D721Med (cell line): ENCODE measurements around the gene WSCD2.

Experiments used
- DNase-seq: peaks from one replicate; pipeline ENCODE4 v3.0.0; 2011; ENCODE audit warnings: low spot score; ENCODE audit not compliant: insufficient read length
- FAIRE-seq: peaks from 2 replicates; lab custom pipeline; 2011; peaks lifted over from hg19 to GRCh38; lab: Jason Lieb, UNC
- TF ChIP-seq, protein P1 (sequence below): IDR thresholded peaks from 2 replicates; pipeline ENCODE4 v1.5.1; 2012; ENCODE audit warnings: mild to moderate bottlenecking, control low read depth; ENCODE audit not compliant: insufficient read depth; ENCODE audit errors: missing control alignments

The WSCD2 gene

DNA sequence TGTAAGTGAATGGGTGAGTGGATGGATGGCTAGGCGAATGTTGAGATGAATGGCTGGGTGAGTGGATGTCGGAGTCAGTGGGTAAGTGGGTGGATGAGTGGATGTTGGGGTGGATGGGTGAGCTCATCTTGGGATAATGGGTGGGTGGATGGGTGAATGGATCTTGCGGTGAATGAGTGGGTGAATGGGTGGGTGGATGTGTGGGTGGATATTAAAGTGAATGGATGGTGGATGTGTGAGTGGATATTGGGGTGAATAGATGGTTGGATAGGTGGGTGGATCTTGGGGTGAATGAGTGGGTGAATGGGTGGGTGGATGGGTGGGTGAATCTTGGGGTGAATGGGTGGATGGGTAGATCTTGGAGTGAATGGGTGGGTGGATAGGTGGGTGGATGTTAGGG is 158.1 kb downstream of the WSCD2 start:
- TF ChIP-seq, protein P1, sequence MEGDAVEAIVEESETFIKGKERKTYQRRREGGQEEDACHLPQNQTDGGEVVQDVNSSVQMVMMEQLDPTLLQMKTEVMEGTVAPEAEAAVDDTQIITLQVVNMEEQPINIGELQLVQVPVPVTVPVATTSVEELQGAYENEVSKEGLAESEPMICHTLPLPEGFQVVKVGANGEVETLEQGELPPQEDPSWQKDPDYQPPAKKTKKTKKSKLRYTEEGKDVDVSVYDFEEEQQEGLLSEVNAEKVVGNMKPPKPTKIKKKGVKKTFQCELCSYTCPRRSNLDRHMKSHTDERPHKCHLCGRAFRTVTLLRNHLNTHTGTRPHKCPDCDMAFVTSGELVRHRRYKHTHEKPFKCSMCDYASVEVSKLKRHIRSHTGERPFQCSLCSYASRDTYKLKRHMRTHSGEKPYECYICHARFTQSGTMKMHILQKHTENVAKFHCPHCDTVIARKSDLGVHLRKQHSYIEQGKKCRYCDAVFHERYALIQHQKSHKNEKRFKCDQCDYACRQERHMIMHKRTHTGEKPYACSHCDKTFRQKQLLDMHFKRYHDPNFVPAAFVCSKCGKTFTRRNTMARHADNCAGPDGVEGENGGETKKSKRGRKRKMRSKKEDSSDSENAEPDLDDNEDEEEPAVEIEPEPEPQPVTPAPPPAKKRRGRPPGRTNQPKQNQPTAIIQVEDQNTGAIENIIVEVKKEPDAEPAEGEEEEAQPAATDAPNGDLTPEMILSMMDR = no peak
- no peak for DNase-seq
- FAIRE-seq = no peak

DNA sequence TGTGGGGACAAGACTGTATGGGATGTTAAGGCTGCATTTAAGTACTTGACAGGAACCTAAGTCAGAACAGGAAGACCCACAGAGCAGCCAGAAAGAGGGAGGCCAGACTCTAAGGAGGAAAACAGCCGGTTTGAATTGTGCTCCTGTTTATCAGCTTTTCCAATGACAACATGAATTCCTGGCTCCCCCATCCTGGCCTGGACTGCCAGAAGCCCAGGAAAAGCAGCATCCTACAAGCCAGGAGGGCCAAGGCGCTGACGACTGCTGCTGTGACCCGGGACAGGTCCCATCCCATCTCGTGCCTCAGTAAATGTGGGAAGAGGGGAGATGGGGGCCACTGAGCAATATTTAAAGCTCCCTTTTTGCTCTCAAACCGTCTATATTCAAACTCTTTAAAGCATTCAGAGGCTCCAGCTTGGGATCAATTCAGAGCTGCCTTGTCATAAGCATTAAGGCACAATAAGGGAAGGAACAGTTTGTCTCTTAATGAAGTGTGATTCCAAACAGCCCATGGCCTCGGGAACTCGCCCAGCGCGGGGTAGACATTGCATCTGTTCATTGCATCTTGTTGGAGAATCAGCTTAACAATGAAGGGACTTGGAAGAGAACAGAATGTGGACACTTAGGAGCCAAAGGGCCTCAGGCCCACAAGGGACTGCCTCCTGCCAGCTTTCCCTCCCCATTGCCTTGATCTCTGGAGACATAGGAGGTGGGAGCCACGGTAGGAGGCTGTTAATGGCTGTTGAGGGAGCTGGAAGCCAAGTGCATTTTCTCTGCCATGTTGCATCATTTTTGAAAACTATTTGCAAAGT is 160.5 kb downstream of the WSCD2 start:
- TF ChIP-seq, protein P1 = no peak
- FAIRE-seq (no peak), DNase-seq (no peak)

DNA sequence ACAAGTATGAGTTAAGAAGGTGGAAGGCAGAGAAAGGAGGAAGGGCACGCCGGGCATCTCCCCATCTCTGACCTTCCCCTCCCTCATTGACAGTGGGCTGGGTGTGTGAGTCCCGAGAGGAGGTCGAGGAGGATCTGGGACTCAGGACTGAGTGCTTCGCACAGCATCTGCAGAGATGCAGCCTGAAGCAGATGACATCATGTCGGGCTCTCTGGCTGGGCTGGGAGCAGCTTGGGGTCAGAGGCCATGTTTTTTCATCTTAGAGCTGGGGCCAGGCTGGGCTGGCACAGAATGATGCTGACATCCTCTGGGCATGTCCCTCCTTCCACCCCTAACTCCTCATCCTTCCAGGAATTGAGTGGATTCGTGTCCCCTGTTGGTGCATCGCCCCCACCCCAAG is 166.6 kb downstream of the WSCD2 start:
- TF ChIP-seq, protein P1 = no peak
- DNase-seq = no peak
- no peak for FAIRE-seq

DNA sequence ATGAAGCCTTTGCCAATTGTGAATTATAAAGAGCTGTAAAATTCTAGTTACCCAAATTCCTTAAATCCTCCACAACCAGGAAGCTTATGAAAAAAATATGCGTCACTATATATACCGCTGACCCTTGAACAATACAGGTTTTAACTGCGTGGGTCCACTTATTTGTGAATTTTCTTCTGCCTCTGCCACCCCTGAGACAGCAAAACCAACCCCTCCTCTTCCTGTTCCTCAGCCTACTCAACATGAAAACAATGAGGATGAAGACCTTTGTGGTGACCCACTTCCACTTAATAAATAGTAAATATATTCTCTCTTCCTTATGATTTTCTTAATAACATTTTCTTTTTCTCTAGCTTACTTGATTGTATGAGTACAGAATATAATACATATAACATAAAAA is 167.9 kb downstream of the WSCD2 start:
- TF ChIP-seq, protein P1 = no peak
- DNase-seq (no peak), FAIRE-seq (no peak)

DNA sequence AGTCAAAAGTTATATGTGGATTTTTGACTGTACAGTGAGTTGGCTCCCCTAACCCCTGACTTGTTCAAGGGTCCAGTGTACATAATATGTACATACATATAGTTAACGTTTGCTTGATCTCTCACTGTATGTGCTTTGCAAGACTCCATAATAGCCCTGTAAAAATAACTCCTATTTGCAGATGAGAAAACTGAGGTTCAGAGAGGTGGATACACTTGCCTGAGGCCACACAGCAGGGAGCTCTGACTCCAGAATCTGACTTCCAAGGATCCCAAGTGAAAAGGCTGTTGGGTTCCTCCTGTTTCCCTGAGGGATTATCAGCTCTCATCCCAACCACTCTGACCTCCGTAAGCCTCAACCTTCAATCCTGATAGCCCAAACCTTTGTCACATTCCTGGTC is 168.3 kb downstream of the WSCD2 start:
- FAIRE-seq (no peak), DNase-seq (no peak)
- TF ChIP-seq, protein P1 = no peak

DNA sequence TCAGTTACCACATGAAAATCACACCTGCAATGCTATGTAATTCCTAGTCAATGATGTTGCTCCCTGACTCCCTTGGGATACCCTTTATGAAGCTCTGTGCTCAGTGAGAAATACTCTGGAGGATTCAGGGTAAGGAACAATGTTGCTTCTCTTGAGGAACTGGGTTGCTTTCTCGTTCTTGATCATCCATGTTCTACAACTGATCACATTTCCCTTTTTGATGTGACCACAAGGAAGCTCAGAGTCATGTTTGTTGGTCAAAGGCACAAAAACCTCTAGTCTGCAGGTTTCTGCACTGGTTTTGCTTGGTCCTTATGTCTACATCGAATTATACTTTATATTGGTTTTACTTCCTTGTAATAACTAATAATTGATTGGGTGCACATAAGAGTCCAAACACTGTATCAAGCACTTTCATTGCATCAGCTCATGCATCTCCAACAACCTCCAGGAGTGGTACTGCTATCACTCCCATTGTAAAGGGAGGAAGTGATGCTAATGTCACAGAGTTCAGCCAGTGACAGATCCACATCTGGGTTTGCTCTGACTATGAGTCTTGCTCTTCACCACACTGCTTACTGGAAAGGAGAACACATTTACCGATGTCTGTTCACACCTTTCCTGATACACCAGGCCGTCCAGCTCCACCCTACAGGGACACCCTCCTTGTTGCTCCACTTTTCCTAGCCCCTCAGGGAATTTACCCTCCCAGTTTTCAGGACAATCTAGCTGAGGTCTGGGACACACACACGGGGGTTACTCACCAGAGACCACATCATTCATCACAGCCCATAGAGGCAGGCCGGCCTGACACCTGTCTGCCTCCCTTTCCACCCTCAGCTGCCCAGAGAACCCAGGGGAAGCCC is 169.0 kb downstream of the WSCD2 start:
- TF ChIP-seq, protein P1 = no peak
- DNase-seq (no peak), FAIRE-seq (no peak)

DNA sequence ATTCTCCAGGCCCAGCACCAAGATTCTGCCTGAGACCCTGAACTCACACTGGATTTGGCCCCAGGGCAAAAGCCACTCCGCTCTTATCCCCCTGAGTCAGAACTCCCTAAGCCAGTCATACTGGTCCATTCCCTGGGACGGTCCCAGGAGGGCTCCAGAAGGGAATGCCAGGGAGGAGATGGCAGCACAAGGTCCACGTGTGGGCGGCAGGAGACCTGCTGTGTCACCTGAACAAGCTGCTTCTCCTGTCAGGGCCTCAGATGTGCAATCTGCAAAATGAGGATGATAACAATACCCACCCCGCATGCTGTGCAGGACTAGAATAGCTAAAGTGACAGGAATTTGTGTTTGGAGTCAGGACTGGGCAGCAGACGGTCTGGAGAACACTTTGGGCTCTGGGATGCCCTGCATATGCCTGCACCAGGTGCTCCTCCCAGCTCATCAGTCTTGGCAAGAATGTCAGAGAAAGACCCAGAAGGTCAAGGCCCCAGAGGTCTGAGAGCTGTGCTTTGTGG is 169.7 kb downstream of the WSCD2 start:
- no peak for FAIRE-seq
- DNase-seq = no peak
- TF ChIP-seq, protein P1 = no peak
